Measurements from ENCODE around the gene CCSER1.

Gene CCSER1

GRCh38 chr4:90127223-90127705 is at the start of gene CCSER1:
Gene CCSER1 (plus strand): TSS chr4:90127394.
- DNase-seq: peak; percentile 57 to 69

- DNase-seq: peak; percentile 33 to 41
These were observed 48.8 kb upstream of the CCSER1 start for GRCh38 chr4:90078440-90078839.

DNA sequence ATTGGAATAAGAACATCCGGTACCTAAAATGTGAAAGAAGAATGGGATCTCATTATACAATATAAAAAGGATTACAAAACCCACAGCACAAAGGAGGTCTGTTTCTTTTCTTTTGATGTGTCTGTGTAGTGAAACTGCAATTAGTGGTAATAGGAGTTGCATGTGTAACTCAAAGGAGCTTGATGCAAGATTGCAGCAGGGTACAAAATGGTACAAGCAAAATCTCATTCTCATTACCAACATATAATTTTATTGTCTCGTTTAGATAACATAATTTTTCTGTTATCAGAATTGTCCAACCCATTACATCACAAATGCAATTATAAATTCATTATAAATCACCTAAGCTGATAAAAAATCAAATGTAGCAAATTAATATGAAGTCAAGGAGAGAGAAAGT is 47.1 kb upstream of the CCSER1 start:
- no peak for DNase-seq

- DNase-seq: no peak
These were observed 45.6 kb upstream of the CCSER1 start for GRCh38 chr4:90081432-90082144.

GRCh38 chr4:90082449-90082848 is 44.7 kb upstream of the CCSER1 start:
- DNase-seq: no peak

- DNase-seq: no peak
These were observed 42.8 kb upstream of the CCSER1 start for GRCh38 chr4:90084277-90084966.

DNA sequence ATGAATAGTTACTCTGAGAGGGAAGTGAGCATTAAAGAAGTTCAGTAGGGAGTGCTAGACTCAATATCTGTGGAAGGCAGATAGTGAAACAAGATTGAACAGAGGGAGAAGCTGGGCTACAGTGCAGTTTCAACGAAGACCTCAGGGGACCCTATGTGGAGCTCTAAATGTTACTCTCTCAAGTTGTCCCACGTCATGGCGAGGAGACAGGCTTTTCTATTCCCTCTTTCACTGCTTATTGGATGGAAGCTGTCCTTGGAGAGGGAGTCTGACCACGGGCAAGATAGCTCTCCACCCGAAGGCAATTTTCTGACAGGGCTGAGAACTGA is 42.3 kb upstream of the CCSER1 start:
- no peak for DNase-seq

GRCh38 chr4:90093526-90093925 is 33.7 kb upstream of the CCSER1 start:
- no peak for DNase-seq

DNA sequence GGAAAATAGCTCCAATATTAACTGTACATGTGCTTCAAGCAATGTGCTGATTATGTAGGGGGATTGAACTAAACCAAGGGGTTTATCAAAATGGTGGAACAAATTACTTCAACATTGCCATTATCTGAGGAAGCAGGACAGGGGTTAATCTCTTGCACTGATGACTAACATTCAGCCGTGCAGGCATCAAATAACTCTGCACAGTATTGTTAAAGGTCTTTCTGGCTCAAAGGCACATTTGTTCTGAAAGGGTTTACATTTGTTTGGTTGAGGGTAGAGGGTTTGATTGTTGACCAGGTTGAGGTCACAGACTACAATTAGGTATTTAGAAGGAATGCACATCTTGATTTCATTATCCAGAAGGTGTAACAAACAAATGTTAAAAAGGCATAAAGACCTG is 32.2 kb upstream of the CCSER1 start:
- DNase-seq: no peak

DNA sequence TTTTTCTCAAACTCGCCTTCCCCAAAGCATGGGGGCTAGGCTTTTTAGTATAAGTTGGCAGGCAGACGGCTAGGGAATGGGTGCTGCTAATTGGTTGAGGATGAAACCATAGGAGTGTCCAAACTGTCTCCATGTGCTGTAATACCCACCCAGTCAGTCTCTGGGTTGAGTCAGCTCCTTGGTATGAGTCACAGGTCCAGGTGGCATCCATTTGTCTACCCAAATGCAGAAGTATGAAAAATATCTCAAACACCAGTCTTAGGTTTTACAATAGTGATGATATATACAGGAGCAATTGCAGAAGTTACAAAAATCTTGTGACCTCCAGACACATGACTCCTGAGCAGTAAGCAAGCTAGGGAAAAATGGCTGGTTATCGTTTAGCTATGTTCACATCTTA is 27.4 kb upstream of the CCSER1 start:
- peak; percentile 53 to 56 for DNase-seq

DNA sequence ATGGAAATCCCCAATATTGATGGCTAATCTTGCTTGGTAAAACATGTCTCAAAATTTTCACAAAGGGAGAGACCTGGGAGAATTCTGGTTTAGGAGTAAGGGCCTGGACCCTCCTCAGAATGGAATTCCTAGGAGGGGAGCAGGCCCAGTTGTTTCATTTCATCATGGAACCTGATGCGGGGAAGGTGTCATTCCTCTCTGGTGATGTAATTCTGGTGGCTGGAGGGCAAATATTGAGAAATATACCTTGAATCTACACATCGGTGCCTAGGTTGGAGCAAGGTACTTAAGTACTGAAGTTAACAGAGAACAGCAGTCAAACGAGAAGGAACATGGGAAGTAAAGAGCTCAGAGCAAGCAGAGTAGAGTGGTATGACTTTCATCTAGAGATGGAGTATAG is 23.2 kb upstream of the CCSER1 start:
- no peak for DNase-seq

GRCh38 chr4:90105274-90105673 is 21.9 kb upstream of the CCSER1 start:
- no peak for DNase-seq

DNA sequence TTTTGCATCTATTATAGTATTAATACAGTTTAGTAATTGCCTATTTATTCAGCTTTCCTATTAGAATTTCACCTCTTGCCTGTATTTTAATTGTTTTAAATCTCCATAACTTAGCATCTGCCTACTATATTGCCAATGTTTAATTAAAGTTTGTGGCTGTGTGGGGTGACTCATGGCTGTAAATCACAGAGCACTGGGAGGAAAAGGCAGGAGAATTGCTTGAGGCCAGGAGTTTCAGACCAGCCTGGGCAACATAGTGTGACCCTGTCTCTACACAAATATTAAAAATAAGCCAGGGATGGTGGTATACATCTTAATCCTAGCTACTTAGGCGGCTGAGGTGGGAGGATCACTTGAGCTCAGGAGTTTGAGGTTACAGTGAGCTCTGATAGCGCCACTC is 14.5 kb upstream of the CCSER1 start:
- no peak for DNase-seq

GRCh38 chr4:90113881-90114457 is 13.2 kb upstream of the CCSER1 start:
- no peak for DNase-seq

GRCh38 chr4:90118527-90119195 is 8.5 kb upstream of the CCSER1 start:
- DNase-seq: peak; percentile 52 to 78

DNA sequence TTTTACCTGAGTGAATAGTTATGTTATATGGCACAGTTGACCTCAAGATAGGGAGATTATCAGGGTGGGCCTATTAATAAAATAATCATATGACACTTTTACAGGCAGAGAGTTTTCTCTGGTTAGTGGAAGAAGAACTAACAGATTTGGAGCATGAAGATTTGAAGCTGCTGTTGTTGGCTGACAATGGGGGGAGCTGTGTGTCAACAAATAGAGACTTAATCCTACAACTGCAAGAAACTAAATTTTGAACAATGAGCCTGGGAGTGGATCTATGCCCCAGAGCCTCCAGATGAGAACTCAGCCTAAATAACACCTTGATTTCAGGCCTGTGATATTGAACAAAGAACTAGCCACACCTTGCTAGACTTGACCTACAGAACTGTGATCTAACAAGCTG is 7.2 kb upstream of the CCSER1 start:
- no peak for DNase-seq

DNA sequence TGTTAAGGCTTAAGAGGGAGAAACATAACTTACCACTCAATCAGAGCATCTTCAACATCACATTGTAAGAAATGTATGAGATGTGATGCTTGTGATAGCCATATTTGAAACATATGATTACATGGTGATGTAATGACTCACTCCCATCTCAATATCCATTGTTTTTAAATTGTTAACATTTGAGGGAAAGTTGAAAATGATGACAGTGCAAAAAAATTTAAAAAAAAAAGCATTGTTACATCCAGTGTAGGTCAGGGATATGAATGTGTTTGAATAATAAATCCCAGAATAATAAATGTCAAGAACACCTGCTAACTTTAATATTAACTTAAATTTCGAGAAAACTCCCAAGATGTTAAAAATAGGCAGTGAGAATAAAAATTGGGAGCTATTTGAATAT is 6.4 kb upstream of the CCSER1 start:
- no peak for DNase-seq

DNA sequence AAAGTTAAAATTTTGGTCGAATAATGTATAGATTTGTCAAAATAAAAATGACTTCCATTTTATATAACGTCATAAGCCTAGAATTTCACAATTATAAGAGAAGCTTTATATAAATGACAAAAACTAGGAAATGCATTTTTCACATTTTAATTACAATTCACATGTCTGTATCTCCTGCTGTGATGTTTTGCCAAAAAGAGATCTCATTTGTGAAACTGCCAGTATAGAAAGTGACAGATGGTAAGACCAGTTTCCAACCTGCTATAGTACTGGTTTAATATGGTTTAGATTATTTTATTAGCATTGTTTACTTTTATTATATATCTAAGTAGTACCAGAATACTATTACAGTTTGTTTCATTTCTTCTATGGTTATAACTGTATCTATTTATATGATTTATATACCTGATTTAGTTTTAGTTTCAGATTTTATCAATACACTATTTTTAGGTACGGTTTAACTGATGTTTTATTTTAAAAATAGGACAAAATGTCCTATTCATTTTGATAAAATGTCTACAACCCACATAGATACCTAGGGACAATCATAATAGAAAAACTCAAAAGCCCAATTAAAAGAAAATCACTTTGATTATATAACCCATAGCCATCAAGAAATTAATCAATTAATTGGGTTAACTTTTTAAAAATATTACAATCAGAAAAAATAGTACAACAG is 5.4 kb upstream of the CCSER1 start:
- DNase-seq: no peak

GRCh38 chr4:90122355-90122748 is 4.8 kb upstream of the CCSER1 start:
- DNase-seq: no peak

GRCh38 chr4:90124276-90124675 is 2.9 kb upstream of the CCSER1 start:
- no peak for DNase-seq

DNA sequence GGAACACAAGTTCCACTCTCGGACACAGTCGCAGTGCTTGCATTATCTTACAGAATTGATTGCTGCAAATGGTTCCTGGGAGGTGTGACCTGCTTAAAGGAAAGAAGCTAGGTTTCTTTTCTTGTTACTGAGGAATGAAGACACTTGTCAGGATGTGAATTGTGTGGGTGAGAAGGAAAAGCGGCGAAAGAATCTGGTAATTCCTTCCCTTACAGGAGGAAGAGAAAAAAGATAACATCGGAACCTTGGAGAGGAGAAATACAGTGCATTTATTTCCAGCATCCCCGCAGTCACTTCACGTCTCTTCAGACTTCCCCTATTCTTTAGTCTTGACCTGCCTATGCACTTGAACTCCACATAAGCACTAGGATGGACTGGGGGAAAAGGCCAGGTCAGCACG is 389 bp upstream of the CCSER1 start:
- peak in 1 of 2 donors; percentile 13 for DNase-seq

DNA sequence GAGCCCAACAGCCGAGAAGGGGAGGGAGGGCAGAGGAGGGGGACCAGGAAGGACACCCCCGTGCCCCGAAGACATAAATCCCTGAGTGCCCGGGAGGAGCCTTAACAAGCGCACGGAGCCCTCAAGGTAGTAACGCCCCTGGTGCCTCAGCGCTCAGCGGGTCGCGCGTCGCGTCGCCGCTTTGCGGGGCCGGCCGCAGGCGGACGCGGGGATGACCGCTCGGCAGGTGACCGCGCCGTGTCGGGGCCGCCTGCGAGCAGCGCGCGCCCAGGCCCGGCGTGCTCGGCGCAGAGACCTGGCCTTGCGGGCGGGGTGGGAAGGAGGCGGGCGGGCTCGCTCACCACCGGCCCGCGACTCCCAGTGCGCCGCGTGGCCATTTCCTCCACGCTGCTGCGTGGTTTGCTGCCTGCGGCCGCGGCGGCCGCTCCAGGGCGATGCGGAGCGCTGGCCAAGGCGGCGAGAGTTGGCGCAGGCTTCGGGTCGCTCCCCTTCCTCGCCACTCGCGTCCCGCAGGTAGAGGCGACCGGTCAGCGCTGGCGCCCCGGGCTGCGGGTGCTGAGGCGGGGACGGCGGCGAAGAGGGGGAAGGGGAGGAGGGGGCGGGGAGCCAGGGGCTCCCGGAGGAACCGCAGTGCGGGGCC is 632 bp downstream of the CCSER1 start:
- no peak for DNase-seq
